ENCODE data around the gene IL6R.
"Not testable (repeated sequence)": the region's sequence is repeated elsewhere in the genome, so short reads cannot be mapped to it uniquely, and the experiment has no call there.

The IL6R gene

DNA sequence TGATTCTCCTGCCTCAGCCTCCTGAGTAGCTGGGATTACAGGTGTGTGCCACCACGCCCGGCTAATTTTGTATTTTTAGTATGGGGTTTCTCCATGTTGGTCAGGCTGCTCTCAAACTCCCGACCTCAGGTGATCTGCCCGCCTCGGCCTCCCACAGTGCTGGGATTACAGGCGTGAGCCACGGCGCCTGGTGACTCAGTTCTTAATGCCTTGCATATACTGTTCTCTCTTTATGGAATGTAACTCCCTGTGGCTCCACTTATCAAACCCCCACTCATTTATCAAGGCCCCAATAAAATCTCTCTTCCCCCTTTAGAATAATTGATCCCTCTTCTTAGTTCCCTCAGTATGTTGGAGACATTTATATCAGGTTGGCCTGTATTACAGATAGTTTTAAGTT, 16.9 kb downstream of the IL6R start:
- not testable (repeated sequence) for H3K4me3 ChIP-seq (ENCODE audit: low read length); DNase-seq (ENCODE audit: low read depth, low spot score)

DNA sequence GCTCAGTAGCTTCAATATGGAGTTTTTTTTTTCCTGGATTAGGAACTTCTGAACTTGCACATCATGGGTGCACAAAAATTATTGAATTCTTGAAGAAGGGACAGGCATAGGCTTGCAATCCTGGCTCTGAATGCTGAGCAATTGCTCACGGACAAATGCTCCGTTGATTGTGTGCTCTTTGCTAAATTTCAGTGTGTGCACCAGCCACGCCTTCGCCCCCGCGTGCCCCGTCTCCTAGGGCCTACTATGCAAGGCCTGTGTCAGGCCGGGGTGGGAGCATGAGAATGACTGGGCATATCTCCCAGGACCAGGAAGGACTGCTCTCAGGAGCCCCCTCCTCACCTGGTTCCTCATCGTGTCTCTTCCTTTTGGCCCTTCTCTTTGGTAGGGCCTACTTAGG, 17.4 kb downstream of the IL6R start:
- H3K4me3 ChIP-seq (ENCODE audit: low read length), result no peak overlapping the region
- DNase-seq (ENCODE audit: low read depth, low spot score), result no peak

DNA sequence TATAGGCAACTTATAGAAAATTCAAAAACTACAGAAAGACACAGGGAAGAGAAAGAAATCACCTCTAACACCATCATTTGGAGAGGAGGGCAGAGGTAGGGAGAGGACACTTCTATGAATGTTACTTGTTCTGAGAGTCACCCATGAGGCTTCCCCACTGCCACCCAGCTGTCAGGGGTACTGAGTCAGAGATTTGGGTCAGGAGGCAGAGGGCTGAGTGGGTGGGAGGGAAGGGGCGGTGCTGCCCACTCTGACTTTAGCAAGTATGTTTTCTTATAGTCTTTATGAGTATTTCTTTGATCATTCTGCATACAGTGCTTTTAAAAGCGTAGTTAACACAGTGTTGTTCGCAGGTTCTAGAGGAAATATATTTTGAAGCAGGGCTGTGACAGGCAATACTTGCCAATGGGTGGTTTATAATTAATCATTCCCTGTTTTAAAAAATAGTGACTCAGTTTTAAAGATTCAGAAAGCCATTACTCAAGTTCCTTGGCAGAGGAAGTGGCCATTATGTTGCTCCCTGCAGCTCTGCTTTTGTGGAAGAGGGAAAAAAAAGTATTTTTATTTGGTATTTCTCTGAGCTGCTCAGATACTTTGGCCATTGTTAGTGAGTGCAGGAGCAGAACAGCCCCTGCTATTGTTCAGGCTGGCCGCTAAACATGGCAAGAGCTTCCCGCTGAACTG, 18.3 kb downstream of the IL6R start:
- H3K4me3 ChIP-seq (ENCODE audit: low read length), result no peak overlapping the region
- DNase-seq (ENCODE audit: low read depth, low spot score), result no peak

DNA sequence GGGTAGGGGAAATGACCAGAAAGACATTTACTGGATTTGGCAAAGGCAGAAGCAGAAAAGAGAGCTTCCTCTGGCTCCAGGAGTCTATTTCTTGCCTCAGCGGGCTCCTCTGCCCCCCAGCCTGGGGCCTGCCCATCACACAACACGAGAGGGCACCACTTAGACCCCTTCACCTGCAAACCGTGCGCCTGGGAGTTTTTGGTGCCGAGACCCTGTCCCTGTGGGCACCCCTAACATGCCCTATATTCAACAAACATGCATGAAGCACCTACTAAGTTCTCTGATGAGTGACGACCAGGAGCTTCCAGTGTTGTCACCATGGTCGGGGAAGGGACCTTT, 18.8 kb downstream of the IL6R start:
- H3K4me3 ChIP-seq (ENCODE audit: low read length), result no peak overlapping the region
- no peak for DNase-seq (ENCODE audit: low read depth, low spot score)

DNA sequence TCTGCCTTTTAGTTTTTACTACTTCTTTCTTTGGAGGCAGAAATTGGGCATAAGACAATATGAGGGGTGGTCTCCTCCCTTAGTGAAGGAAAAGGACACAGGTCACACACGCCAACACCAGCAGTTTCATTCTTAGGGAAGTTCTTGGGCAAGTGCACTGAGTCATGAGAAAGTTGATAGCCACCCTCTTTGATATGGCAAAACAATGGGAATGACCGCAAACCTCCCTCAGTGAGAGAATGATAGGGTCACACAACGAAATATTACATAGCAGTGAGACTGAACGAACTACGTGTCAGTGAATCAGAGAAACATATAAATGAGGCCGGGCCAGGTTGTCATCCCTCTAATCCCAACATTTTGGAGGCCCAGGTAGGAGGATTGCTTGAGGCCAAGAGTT, 20.0 kb downstream of the IL6R start:
- H3K4me3 ChIP-seq (ENCODE audit: low read length), result no peak overlapping the region
- no peak for DNase-seq (ENCODE audit: low read depth, low spot score)

DNA sequence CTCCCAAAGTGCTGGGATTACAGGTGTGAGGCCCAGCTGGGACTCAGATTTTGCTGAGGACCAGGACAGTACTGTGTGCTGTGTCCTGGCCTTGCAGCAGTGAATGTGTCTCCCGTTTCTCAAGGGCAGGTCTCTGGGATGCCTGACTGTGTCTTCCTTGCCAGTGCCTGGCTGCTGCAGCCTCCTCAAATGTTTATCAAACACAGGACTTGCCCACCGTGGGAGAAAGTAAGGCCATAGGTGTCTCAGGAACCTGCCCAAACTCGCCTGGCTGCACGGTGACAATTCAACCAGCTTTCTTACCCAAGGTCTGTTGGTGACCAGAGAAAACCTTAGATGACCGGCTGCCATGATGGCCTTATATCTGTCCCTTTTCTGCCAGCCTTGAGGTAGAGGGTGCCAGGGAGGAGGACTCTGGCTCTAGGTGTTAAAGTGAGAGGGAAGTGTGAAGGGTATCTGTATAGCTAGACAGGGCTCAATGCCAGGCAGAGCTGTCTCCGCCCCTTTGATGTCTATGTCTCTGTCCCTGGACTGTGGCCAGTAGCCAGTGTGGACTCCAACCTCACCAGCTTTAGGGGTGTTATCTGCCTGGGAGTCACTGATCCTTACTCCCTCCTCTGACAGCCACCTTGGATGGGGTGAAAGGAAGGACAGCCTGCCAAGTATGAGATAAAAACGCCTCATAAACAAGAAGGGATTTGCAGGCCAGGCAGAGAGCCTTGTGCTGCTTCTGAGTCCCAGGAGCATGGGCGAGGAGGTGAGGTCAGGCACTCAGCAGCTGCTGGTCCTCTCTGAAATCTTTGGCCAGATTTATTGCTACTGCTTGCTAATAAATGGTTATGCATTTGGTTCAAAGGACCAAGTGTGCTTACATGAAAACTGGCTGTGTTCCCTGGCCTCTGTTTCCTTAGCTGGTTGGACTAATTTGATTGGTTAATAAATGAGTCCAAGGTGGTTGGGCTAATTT, 22.3 kb downstream of the IL6R start:
- H3K4me3 ChIP-seq (ENCODE audit: low read length), result no peak overlapping the region
- DNase-seq (ENCODE audit: low read depth, low spot score), result no peak

DNA sequence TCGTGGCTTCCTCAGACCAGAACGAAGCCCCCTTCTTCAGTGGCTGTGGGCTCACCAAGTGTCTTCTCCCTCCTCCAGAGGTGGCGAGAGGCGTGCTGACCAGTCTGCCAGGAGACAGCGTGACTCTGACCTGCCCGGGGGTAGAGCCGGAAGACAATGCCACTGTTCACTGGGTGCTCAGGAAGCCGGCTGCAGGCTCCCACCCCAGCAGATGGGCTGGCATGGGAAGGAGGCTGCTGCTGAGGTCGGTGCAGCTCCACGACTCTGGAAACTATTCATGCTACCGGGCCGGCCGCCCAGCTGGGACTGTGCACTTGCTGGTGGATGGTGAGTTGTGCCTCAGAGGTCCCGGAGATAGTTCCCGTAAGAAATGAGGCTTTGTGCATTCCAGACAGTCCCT, 24.0 kb downstream of the IL6R start:
- DNase-seq (ENCODE audit: low read depth, low spot score), result no peak
- H3K4me3 ChIP-seq (ENCODE audit: low read length), result no peak overlapping the region

DNA sequence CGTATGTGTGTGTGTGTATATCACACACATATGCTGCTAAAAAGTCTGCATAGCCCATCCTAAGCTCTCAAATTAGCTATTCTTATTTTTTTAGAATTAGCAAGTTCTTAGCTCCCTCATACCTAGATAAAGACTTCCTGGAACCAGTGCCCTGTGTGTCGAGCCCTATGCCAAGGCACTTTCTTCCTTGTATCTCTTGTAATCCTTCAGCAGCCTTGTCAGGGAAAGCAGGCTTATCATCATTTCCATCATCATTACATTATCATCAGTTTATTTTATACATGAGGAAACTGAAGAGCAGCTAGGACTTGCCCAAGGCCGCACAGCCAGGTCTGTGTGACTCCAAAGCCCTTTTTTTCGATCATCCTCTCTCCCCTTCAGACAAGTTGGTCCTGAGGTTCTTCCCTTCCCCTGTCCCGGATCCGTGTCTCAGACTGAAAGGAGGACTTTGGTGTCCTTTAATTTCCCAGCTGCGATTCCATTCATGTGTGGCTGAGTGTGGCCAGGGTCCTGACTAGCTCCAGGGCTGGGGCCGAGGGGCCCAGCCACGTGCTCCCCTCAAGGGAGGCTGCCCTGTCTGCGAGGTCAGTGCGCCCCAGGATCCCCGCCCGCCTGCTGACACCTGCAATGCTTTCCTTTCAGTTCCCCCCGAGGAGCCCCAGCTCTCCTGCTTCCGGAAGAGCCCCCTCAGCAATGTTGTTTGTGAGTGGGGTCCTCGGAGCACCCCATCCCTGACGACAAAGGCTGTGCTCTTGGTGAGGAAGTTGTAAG, 24.9 kb downstream of the IL6R start:
- DNase-seq (ENCODE audit: low read depth, low spot score), result no peak
- no peak overlapping the region for H3K4me3 ChIP-seq (ENCODE audit: low read length)

DNA sequence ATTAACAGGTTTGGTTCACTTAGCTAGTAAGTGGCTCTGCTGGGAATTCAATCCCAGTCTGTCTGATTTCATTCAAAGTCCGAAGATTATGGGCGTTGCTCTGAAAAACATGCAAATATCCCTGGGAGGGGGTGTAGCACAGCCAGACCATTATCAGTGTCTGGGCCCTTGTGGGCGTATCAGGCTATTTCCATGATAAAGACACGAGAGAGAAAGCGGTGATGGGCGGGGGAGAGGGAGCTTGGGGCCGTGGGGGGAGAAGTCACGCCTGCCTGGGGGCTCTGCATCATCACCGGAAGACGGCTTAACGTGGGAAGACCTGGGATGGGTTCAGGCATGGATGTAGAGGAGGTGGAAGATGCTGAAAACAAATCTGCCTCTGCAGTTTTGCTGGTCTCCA, 25.8 kb downstream of the IL6R start:
- no peak for DNase-seq (ENCODE audit: low read depth, low spot score)
- H3K4me3 ChIP-seq (ENCODE audit: low read length), result no peak overlapping the region

DNA sequence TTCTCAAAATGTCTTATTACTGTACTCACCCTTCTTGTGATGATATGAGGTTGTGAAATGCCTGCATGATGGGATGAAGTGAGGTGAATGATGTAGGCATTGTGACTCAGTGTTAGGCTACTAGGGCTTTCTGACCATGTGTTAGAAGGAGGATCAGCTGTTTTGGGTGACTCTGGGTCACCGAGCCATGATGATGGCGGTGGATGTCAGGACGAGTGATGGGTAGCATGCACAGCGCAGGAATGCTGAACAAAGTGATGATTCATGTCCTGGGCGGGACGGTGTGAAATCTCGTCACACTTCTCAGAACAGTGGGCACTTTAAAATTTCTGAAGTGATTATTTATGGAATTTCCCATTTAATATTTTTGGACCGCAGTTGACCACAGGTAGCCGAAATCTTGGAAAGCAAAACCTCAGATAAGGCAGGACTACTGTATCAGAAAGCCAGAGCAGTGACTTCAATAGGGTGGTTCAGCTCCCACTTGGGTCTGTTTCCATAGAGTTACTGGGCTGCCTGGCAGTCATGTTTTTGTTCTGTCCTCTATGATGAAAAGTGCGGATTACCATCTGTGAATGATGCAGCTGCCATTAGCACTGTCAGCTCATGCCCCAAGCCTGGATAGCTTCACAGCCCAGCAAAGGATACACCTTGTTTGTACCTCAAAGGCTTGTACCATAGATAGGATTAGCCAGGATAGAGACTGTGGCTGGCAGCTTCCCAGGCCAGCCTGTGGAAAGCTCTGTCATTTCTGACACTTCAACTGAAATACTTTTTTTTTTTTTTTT, 26.6 kb downstream of the IL6R start:
- no peak for DNase-seq (ENCODE audit: low read depth, low spot score)
- no peak overlapping the region for H3K4me3 ChIP-seq (ENCODE audit: low read length)

DNA sequence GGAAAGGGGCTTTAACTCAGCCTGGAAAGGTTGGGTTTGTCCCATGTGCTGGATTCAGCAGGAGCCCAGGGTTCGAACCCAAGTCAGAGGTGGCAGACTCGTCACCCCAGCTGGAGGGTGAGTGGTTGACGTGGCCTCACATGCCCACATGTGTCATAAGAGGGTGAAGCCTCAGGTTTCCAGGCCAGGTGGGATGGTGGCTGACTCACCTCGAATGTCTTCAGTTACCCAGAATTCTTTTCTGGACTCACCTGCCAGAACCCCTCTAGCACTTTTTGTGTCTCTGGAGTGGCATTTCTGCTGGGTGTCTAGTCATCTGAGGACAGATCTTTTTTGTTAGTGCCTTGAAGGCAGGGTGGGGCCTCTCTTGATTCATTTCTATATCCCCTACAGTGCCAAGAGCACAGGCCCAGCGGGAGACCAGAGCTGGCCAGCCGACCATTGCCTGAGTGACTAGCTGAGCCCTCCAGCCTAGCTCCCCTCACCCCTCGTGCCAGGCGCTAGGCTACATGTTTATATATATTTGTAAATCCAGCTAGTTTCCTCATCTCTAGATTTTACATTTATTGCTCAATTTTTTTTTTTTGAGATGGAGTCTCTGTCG, 28.1 kb downstream of the IL6R start:
- no peak overlapping the region for H3K4me3 ChIP-seq (ENCODE audit: low read length)
- no peak for DNase-seq (ENCODE audit: low read depth, low spot score)

DNA sequence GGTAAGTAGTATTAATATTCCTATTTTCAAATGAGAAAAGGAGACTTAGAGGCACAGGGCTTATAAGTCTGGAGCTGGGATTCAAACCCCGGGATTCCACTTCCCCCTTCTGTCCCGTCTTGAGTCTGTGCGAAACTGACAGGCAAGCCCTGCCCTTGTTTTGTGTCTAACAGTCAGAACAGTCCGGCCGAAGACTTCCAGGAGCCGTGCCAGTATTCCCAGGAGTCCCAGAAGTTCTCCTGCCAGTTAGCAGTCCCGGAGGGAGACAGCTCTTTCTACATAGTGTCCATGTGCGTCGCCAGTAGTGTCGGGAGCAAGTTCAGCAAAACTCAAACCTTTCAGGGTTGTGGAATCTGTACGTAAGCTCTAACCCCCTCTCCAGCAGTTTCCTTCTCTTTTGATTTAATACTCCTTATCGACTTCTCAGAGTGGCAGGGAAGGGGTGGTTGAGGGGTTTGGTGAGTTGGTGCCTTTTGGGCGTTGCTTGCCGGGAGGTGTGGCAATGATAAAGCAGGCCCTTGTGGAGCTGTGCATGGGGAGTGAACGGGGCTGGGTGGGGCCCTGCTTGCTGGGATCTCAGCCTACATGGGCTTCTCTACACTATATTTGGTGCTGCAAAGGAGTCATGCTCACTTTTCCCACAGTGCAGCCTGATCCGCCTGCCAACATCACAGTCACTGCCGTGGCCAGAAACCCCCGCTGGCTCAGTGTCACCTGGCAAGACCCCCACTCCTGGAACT, 29.4 kb downstream of the IL6R start:
- no peak overlapping the region for H3K4me3 ChIP-seq (ENCODE audit: low read length)
- DNase-seq (ENCODE audit: low read depth, low spot score), result no peak

DNA sequence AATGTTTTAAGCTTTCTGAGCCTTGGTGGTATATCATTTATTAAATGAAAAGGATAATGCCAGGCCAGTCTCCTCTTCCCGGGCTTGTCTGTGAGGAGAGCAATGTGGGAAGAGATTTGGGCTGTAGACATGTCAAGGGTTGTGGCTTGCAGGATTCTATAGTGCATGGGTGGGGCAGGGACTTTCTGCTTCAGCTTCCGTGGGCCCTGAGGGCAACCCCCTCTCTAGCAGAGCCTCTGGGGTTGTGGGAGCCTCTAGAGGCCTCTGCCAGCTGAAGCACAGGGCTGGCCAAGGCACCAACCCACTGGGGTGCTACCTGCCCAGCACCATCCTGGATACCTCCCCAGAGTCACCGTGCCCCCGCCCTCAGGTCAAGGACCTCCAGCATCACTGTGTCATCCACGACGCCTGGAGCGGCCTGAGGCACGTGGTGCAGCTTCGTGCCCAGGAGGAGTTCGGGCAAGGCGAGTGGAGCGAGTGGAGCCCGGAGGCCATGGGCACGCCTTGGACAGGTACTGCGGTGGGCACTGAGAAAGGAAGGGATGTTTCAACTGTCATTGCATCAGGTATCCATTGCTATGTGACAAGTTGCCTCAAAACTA, 30.6 kb downstream of the IL6R start:
- DNase-seq (ENCODE audit: low read depth, low spot score), result no peak
- H3K4me3 ChIP-seq (ENCODE audit: low read length), result no peak overlapping the region

DNA sequence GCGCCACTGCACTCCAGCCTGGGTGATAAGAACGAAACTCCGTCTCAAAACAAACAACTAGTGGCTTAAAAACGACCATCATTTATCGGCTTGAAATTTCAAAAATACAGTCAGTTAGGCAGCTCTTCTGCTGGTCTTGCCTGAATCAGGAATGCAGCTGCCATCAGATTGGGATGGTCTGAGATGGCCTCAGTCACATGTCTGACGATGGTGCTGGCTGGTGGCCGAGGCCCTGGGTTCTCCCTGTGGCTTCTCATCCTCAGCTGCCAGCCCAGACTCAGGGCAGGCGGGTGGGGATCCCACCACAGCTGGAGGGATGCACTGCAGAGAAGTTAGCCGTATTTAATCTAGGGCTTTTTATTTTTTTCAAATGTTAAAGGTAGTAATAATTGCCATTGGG, 31.3 kb downstream of the IL6R start:
- H3K4me3 ChIP-seq (ENCODE audit: low read length), result no peak overlapping the region
- no peak for DNase-seq (ENCODE audit: low read depth, low spot score)

DNA sequence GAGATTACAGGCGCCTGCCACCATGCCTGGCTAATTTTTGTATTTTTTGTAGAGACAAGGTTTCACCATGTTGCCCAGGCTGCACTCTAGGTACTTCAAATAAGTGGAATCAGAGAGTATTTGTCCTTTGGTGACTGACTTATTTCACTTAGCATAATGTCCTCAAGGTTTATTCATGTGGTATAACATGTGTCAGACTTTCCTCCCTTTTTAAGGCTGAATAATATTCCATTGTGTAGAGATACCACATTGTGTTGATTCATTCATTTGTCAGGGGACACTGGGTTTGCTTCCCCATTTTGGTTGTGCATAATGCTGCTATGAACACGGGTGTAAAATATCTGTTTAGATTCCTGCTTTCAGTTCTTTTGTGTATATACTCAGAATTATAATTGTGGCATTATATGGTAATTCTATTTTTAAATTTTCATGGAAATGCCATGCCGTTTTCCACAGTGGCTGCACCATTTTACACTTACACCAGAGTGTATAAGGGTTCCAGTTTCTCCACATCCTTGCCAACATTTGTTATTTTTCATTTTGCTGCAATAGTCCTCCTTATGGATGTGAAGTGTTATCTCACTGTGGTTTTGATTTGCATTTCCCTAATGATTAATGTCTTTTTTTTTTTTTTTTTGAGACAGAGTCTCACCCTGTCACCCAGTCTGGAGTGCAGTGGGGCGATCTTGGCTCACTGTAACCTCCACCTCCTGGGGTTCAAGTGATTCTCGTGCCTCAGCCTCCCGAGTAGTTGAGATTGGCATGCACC, 35.1 kb downstream of the IL6R start:
- DNase-seq (ENCODE audit: low read depth, low spot score), result no peak

DNA sequence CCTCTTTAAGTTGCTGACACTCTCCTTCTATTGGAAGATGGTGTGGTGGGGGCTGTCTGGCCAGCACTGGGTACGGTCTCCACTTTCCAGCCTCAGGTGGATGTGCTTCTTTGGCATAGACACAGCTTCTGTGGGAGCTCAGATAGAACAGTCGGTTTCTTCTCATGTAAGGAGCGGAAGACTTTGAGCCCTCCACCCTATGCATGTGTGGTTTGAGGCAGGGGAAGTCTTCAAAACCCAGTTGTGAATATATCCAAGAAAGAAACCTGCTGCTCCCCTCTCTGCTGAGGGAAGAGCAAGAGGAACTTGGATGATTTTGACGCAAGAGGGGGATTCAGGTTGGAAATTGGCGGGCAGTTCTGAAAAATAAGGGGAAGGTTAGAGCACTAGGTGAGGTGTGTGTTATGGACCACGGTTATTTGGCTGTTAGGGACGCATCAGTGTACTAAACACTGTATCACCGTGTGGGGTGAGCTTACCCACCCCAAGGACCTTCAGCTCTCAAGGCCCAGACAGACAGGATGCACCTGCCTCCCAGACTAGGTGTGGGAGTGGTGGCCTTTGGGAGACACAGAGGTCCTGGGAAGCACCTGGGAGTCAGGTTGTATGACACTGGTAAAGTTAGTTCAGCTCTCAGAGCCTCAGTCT, 36.2 kb downstream of the IL6R start:
- DNase-seq (ENCODE audit: low read depth, low spot score), result peak; percentile 27

More for the DNA sequence above, 35.1 kb downstream of the IL6R start:
- H3K4me3 ChIP-seq (ENCODE audit: low read length), result no peak overlapping the region

More for the DNA sequence above, 36.2 kb downstream of the IL6R start:
- no peak overlapping the region for H3K4me3 ChIP-seq (ENCODE audit: low read length)
